Endothelial cell of umbilical vein (primary cell): ENCODE data around the gene VASN. TPM values are rescaled to one million over a fixed set of nuclear protein-coding genes. Genes with fewer than 3 reads are reported as not detected.
A peak's percentile ranks its signal among the peaks of the same experiment; 100 is the strongest.

Source experiments
- BruUV-seq: library from RNA; stranded (reverse); fragments of 400-500 nt; replicated peaks from 2 replicates; lab custom pipeline; 2021; lab: Mats Ljungman, UMichigan
- CTCF ChIA-PET: fragments of 300-600, 350-600 bp; sonication (Branson Sonifier 250); formaldehyde crosslinking; loops from one replicate; lab custom pipeline; 2021; ENCODE audit warnings: antibody characterized with exemption, inconsistent platforms; lab: Charles Lee
- POLR2A ChIA-PET: fragments of 300-600, 350-600 bp; sonication (Branson Sonifier 250); formaldehyde crosslinking; loops from one replicate; lab custom pipeline; 2021; ENCODE audit warnings: antibody characterized with exemption, inconsistent platforms; lab: Charles Lee
- DNase-seq: peaks from one replicate; pipeline ENCODE4 v3.0.0-alpha.2; 2011; ENCODE audit warnings: low read depth, low spot score
- FAIRE-seq: peaks from 2 replicates; lab custom pipeline; 2011; peaks lifted over from hg19 to GRCh38; lab: Jason Lieb, UNC
- H2AFZ ChIP-seq: 2 replicates; pipeline ENCODE4 v1.6.0; 2012; ENCODE audit warnings: low read depth, low read length, control low read depth, inconsistent platforms
- H3K27ac ChIP-seq: 2 replicates; pipeline ENCODE4 v1.5.1; 2011; ENCODE audit warnings: low read depth, mild to moderate bottlenecking, control low read depth, low read length, moderate library complexity; ENCODE audit not compliant: insufficient read depth
- H3K27me3 ChIP-seq, 2 experiments: 2 replicates each; pipeline versions ENCODE4 v1.6.0 to v1.6.1; 2011; ENCODE audit warnings: low read length in 2 of 2, mixed read lengths in 1 of 2; ENCODE audit not compliant: control insufficient read depth in 2 of 2, insufficient read depth in 2 of 2
- H3K36me3 ChIP-seq, 2 experiments: 2 replicates in 1 of 2; 3 replicates in 1 of 2; pipeline ENCODE4 v1.5.1; 2011; ENCODE audit warnings: low read length in 2 of 2, mild to moderate bottlenecking in 1 of 2, moderate library complexity in 1 of 2; ENCODE audit not compliant: control insufficient read depth in 2 of 2, insufficient read depth in 2 of 2; ENCODE audit errors: extremely low read depth in 1 of 2
- H3K4me1 ChIP-seq: 3 replicates; pipeline ENCODE4 v1.5.1; 2011; ENCODE audit warnings: mild to moderate bottlenecking, low read length; ENCODE audit not compliant: control insufficient read depth, insufficient read depth; ENCODE audit errors: extremely low read depth
- H3K4me2 ChIP-seq: 2 replicates; pipeline ENCODE4 v1.6.1; 2011; ENCODE audit warnings: low read length, control low read depth, mixed read lengths; ENCODE audit not compliant: insufficient read depth
- H3K4me3 ChIP-seq, 3 experiments: fragments of 200-600 bp in 1 of 3; sonication (generic), shearing (Covaris generic) in 1 of 3; replicated peaks in 1 of 3; 2 replicates each; pipeline ENCODE4 v1.5.1; 2011 to 2016; ENCODE audit warnings: control low read depth in 3 of 3, low read length in 3 of 3, mild to moderate bottlenecking in 2 of 3, inconsistent platforms in 1 of 3, low read depth in 1 of 3, moderate library complexity in 1 of 3; ENCODE audit not compliant: insufficient read depth in 1 of 3
- H3K79me2 ChIP-seq: 2 replicates; pipeline ENCODE4 v1.6.0; 2012; ENCODE audit warnings: low read length, inconsistent platforms; ENCODE audit not compliant: control insufficient read depth, insufficient read depth
- H3K9ac ChIP-seq: replicated peaks from 2 replicates; pipeline ENCODE3; 2011; ENCODE audit warnings: low read length, control low read depth; ENCODE audit not compliant: insufficient read depth; ENCODE audit errors: extremely low read depth
- H3K9me1 ChIP-seq: replicated peaks from 3 replicates; pipeline ENCODE4 v1.6.0; 2011; ENCODE audit warnings: mild to moderate bottlenecking, low read length; ENCODE audit not compliant: control insufficient read depth, insufficient read depth; ENCODE audit errors: extremely low read depth
- H3K9me3 ChIP-seq: replicated peaks from 2 replicates; pipeline ENCODE4 v1.5.1; 2012; ENCODE audit warnings: low read length, inconsistent platforms; ENCODE audit not compliant: control insufficient read depth, insufficient read depth
- H4K20me1 ChIP-seq: replicated peaks from 2 replicates; pipeline ENCODE3; 2011; ENCODE audit warnings: mild to moderate bottlenecking, low read length; ENCODE audit not compliant: control insufficient read depth, insufficient read depth; ENCODE audit errors: extremely low read depth
- EZH2 ChIP-seq: IDR thresholded peaks from 2 replicates; pipeline ENCODE4 v1.6.1; 2012; ENCODE audit warnings: borderline replicate concordance, low read depth, mild to moderate bottlenecking, moderate library complexity, low read length, inconsistent platforms; ENCODE audit not compliant: severe bottlenecking
- FOS ChIP-seq: IDR thresholded peaks from 2 replicates; pipeline ENCODE4 v1.6.1; 2011; ENCODE audit warnings: mild to moderate bottlenecking, low read length, moderate library complexity, borderline replicate concordance; ENCODE audit not compliant: insufficient read depth
- GATA2 ChIP-seq: IDR thresholded peaks from 2 replicates; pipeline ENCODE4 v1.7.0; 2011; ENCODE audit warnings: low read depth, mild to moderate bottlenecking, moderate library complexity, mixed read lengths, low read length; ENCODE audit not compliant: insufficient read length, insufficient read depth
- JUN ChIP-seq: IDR thresholded peaks from 2 replicates; pipeline ENCODE4 v1.6.1; 2011; ENCODE audit warnings: borderline replicate concordance, low read depth; ENCODE audit not compliant: insufficient read length, insufficient read depth
- MYC ChIP-seq: IDR thresholded peaks from one replicate; pipeline ENCODE4 v1.6.1; 2011; ENCODE audit warnings: mild to moderate bottlenecking, low read depth, low read length
- POLR2A ChIP-seq: IDR thresholded peaks from 2 replicates; pipeline ENCODE4 v1.6.1; 2012; ENCODE audit warnings: low read depth, mild to moderate bottlenecking, control low read depth, low read length
- POLR2AphosphoS5 ChIP-seq: IDR thresholded peaks from 2 replicates; pipeline ENCODE4 v1.6.1; 2012; ENCODE audit warnings: low read depth, mild to moderate bottlenecking, control low read depth, low read length, moderate library complexity; ENCODE audit not compliant: insufficient read depth
- dilution Hi-C: fragments of 300-500 bp; cut with MboI; formaldehyde crosslinking; loops from one replicate; pipeline ENCODE4 v1.15.0; 2019; ENCODE audit warnings: low sequenced_read_pairs; ENCODE audit not compliant: extremely low pct_ligation_motif_present
- intact Hi-C: fragments of 100-400 bp; cut with micrococcal nuclease; formaldehyde crosslinking; loops from one replicate; pipeline ENCODE4 v1.10.0; 2022
- polyA plus RNA-seq, 4 experiments: library from polyadenylated mRNA; depleted of rRNA in 3 of 4; stranded (reverse) in 3 of 4; unstranded in 1 of 4; fragments of >200 nt; gene quantifications; 2 replicates each; pipeline versions ENCODE4 v1.2.1 to v1.2.3, GENCODE V29; 2011 to 2012; ENCODE audit warnings: missing spikeins in 1 of 4
- total RNA-seq: library from RNA; stranded (reverse); gene quantifications from 2 replicates; pipeline ENCODE4 v1.2.3, GENCODE V29; 2021
- TF ChIP-seq, protein P1 (sequence below): IDR thresholded peaks from 2 replicates; pipeline ENCODE4 v1.6.1; 2011; ENCODE audit not compliant: insufficient read depth, insufficient read length
- TF ChIP-seq, protein P2 (sequence below), 2 donors: IDR thresholded peaks; 1 replicate in 1 of 2; 2 replicates in 1 of 2; pipeline ENCODE4 v1.5.1; 2011; ENCODE audit warnings: low read length in 2 of 2, mild to moderate bottlenecking in 2 of 2, moderate library complexity in 2 of 2, control low read depth in 1 of 2, inconsistent platforms in 1 of 2, low read depth in 1 of 2; ENCODE audit not compliant: insufficient read depth in 1 of 2; ENCODE audit errors: extremely low read depth in 1 of 2

Gene VASN
- total and polyA plus RNA-seq, 2 donors (not counting 3 experiments of a cell fraction or from before 2014, with no cell fraction given): 0.41 to 0.42 TPM

DNA sequence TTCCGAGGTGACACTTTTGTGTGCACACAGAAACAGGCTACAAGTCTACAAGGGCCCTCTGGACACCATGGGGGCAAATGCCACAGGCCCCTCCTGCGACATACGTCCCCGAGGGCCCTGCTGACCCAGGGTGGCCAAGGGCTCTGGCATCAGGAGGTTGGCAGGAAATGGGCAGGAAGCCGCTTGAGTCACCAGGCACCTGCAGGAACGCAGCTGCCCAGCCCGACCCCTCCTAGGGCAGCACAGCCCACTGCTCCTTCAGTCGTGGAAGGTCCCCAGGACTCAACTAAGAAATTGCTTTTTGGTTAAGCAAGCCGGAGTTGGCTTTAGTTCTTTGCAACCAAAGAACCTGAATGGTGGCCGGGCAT is 36.7 kb downstream of the VASN start:
- no peaks in the 10 kb centered on the region for H3K9me1 ChIP-seq
- DNase-seq (peak; percentile 36), FAIRE-seq (no peak)
- no peaks in the 10 kb centered on the region for H3K9me3 ChIP-seq
- no TSS peak for BruUV-seq
- H3K4me2 ChIP-seq: peak overlapping the region; percentile 17
- ChIA-PET POLR2A (no interaction called here), CTCF (interaction anchor here (0.9 to 1.6 kb wide), 2 partner anchors 25 to 80 kb away, joined by 3 read pairs; no protein-coding TSS in a partner anchor)
- TF ChIP-seq EZH2 (no peak), POLR2A (peak; percentile 20)
- no peaks in the 10 kb centered on the region for H3K27me3 ChIP-seq
- peaks cover 23% of the 10 kb centered on the region for H3K4me1 ChIP-seq
- H3K9ac ChIP-seq: no peak overlapping the region
- H3K36me3 ChIP-seq: peaks cover 6 to 24% of the 10 kb centered on the region in 2 experiments
- peak overlapping the region; percentile 54 for H3K27ac ChIP-seq
- dilution Hi-C loops: no loop called here
- peaks cover 20% of the 10 kb centered on the region for H3K79me2 ChIP-seq
- H4K20me1 ChIP-seq: no peaks in the 10 kb centered on the region
- no peak overlapping the region for H3K4me3 ChIP-seq
- intact Hi-C loops: loop anchor here (1.0 kb wide), 1 partner anchor 8 kb away; the partner anchor contains the start of gene CORO7
- no peak overlapping the region for H2AFZ ChIP-seq

GRCh38 chr16:4409081-4409932 is 37.7 kb downstream of the VASN start:
- dilution Hi-C loops: no loop called here
- no peak for TF ChIP-seq JUN
- TF ChIP-seq, protein P1, sequence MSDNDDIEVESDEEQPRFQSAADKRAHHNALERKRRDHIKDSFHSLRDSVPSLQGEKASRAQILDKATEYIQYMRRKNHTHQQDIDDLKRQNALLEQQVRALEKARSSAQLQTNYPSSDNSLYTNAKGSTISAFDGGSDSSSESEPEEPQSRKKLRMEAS: no peak
- no peak for TF ChIP-seq POLR2AphosphoS5
- TF ChIP-seq POLR2A: no peak
- TF ChIP-seq, protein P2, sequence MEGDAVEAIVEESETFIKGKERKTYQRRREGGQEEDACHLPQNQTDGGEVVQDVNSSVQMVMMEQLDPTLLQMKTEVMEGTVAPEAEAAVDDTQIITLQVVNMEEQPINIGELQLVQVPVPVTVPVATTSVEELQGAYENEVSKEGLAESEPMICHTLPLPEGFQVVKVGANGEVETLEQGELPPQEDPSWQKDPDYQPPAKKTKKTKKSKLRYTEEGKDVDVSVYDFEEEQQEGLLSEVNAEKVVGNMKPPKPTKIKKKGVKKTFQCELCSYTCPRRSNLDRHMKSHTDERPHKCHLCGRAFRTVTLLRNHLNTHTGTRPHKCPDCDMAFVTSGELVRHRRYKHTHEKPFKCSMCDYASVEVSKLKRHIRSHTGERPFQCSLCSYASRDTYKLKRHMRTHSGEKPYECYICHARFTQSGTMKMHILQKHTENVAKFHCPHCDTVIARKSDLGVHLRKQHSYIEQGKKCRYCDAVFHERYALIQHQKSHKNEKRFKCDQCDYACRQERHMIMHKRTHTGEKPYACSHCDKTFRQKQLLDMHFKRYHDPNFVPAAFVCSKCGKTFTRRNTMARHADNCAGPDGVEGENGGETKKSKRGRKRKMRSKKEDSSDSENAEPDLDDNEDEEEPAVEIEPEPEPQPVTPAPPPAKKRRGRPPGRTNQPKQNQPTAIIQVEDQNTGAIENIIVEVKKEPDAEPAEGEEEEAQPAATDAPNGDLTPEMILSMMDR (IDR thresholded peaks at IDR 0.05; ENCODE audit: extremely low read depth in 1 of 2, insufficient read depth in 1 of 2, low read depth in 1 of 2, low read length in 2 of 2): no peak
- no peak for TF ChIP-seq GATA2
- no peak for TF ChIP-seq MYC
- no peak for TF ChIP-seq EZH2
- TF ChIP-seq FOS: no peak

More at GRCh38 chr16:4409081-4409932, 37.7 kb downstream of the VASN start:
- Histone ChIP-seq H3K4me3 (no peak overlapping the region), H3K27me3 (no peaks in the 10 kb centered on the region), H3K27ac (no peak overlapping the region), H3K4me1 (peaks cover 23% of the 10 kb centered on the region), H4K20me1 (no peaks in the 10 kb centered on the region), H3K79me2 (peaks cover 27% of the 10 kb centered on the region), H3K9me3 (no peaks in the 10 kb centered on the region), H3K9ac (no peak overlapping the region), H3K4me2 (no peak overlapping the region), H2AFZ (no peak overlapping the region), H3K36me3 (peaks cover 6 to 19% of the 10 kb centered on the region in 2 experiments), H3K9me1 (no peaks in the 10 kb centered on the region)
- POLR2A ChIA-PET: no interaction called here
- intact Hi-C loops: no loop called here
- CTCF ChIA-PET: interaction anchor here (0.9 to 1.6 kb wide), 3 partner anchors 26 to 99 kb away, joined by 3 read pairs; no protein-coding TSS in a partner anchor
- DNase-seq: no peak
- FAIRE-seq: no peak
- no TSS peak for BruUV-seq
